ENCODE data around the gene TSN. TPM values are rescaled to one million over a fixed set of nuclear protein-coding genes. Genes with fewer than 3 reads are reported as not detected.
A peak's percentile ranks its signal among the peaks of the same experiment; 100 is the strongest.

Gene TSN
- total RNA-seq, 1 experiment from 2014 or later, result 102 TPM

- Histone ChIP-seq H3K9ac (ENCODE audit: extremely low read depth, insufficient read length, low read length) (peak overlapping the region; percentile 93), H2BK20ac (ENCODE audit: low read depth, low read length, poor library complexity, severe bottlenecking) (no peak overlapping the region), H3K79me2 (ENCODE audit: insufficient read depth, low read length) (peaks cover 11% of the 10 kb centered on the region), H4K5ac (ENCODE audit: insufficient read length, low read depth, low read length) (no peak overlapping the region), H3K27ac (ENCODE audit: insufficient read length, low read depth, low read length) (no peak overlapping the region), H3K9me3 (ENCODE audit: control insufficient read depth, low read depth, low read length) (no peaks in the 10 kb centered on the region), H3K14ac (ENCODE audit: insufficient read depth, low read length) (peak overlapping the region; percentile 84; the same call in 1 of the 2 replicates), H2AFZ (ENCODE audit: low read length) (no peak overlapping the region), H3K18ac (ENCODE audit: insufficient read length, low read depth, low read length) (no peak overlapping the region), H3K4ac (ENCODE audit: low read depth, low read length) (no peak overlapping the region), H2BK5ac (ENCODE audit: insufficient read length, low read length) (no peak overlapping the region), H4K20me1 (ENCODE audit: control insufficient read depth, insufficient read depth, insufficient read length) (no peaks in the 10 kb centered on the region), H3T11ph (ENCODE audit: low read length) (no peak overlapping the region), H2BK15ac (ENCODE audit: low read depth, low read length) (no peak overlapping the region), H3K4me1 (ENCODE audit: insufficient read depth, low read length) (no peaks in the 10 kb centered on the region), H3K23me2 (ENCODE audit: insufficient read length, low read depth, low read length, poor library complexity, severe bottlenecking) (peaks cover 8% of the 10 kb centered on the region), H4K8ac (replicated peaks; ENCODE audit: insufficient read length, low read depth, low read length) (no peak overlapping the region), H3K4me2 (ENCODE audit: insufficient read depth, insufficient read length, low read length) (peak overlapping the region; percentile 92), H3K79me1 (ENCODE audit: insufficient read depth, low read depth, low read length, poor library complexity, severe bottlenecking) (peaks cover 6% of the 10 kb centered on the region), H4K91ac (ENCODE audit: insufficient read length, low read depth, low read length) (no peak overlapping the region), H2BK12ac (ENCODE audit: insufficient read length, low read depth, low read length) (no peak overlapping the region), H2BK120ac (ENCODE audit: low read depth, low read length, poor library complexity, severe bottlenecking) (no peak overlapping the region), H3K56ac (ENCODE audit: insufficient read length, low read depth, low read length) (no peak overlapping the region), H3K27me3 (ENCODE audit: insufficient read depth, low read length) (no peaks in the 10 kb centered on the region), H2AK5ac (ENCODE audit: insufficient read length, low read length) (no peak overlapping the region), H3K23ac (ENCODE audit: insufficient read length, low read depth, low read length) (no peak overlapping the region)
- peaks cover 23 to 47% (median 35%) of the 10 kb centered on the region in 3 experiments for H3K36me3 Mint-ChIP-seq (ENCODE audit: insufficient read depth in 1 of 3, low read depth in 3 of 3)
- no peaks in the 10 kb centered on the region; the same call in none of the 2 replicates for H3K27me3 Mint-ChIP-seq (ENCODE audit: low read depth)
- WGBS (ENCODE audit: extremely low coverage, insufficient read length, low lambda C conversion rate), result no CpG with 5 or more reads among the region's 8 CpGs
- no peak for TF ChIP-seq CTCF (conservative IDR thresholded peaks at IDR 0.05)
- no peak for DNase-seq
- H3K9me3 Mint-ChIP-seq, result no peaks in the 10 kb centered on the region
- H3K4me3 Mint-ChIP-seq, result peak overlapping the region; percentile 98 to 99
- H3K4me1 Mint-ChIP-seq, result peaks cover 5 to 17% of the 10 kb centered on the region in 2 experiments
- H3K27ac Mint-ChIP-seq, result peak overlapping the region; percentile 90 to 98 (median 96); a peak in 4 of 7 replicates
These were observed 19.4 kb upstream of the TSN start for GRCh38 chr2:121736140-121736461.
